ENCODE measurements around the gene RCOR2.
"Not testable (repeated sequence)": the region's sequence is repeated elsewhere in the genome, so short reads cannot be mapped to it uniquely, and the experiment has no call there.

Gene RCOR2

GRCh38 chr11:63916837-63917691, at the start of gene RCOR2:
Gene RCOR2, minus strand, starts transcription at chr11:63917164. Its CDS starts 708 bp downstream, at chr11:63916456.
- peak; percentile 84 for DNase-seq

- DNase-seq: no peak
Observed at GRCh38 chr11:63966444-63966843, 49.5 kb upstream of the RCOR2 start.

GRCh38 chr11:63963895-63964294, 46.9 kb upstream of the RCOR2 start:
- not testable (repeated sequence) for DNase-seq

- peak; percentile 54 for DNase-seq
Observed at GRCh38 chr11:63961608-63962412, 44.8 kb upstream of the RCOR2 start.

GRCh38 chr11:63958008-63958407, 41.0 kb upstream of the RCOR2 start:
- no peak for DNase-seq

GRCh38 chr11:63952570-63952969, 35.6 kb upstream of the RCOR2 start:
- no peak for DNase-seq

DNA sequence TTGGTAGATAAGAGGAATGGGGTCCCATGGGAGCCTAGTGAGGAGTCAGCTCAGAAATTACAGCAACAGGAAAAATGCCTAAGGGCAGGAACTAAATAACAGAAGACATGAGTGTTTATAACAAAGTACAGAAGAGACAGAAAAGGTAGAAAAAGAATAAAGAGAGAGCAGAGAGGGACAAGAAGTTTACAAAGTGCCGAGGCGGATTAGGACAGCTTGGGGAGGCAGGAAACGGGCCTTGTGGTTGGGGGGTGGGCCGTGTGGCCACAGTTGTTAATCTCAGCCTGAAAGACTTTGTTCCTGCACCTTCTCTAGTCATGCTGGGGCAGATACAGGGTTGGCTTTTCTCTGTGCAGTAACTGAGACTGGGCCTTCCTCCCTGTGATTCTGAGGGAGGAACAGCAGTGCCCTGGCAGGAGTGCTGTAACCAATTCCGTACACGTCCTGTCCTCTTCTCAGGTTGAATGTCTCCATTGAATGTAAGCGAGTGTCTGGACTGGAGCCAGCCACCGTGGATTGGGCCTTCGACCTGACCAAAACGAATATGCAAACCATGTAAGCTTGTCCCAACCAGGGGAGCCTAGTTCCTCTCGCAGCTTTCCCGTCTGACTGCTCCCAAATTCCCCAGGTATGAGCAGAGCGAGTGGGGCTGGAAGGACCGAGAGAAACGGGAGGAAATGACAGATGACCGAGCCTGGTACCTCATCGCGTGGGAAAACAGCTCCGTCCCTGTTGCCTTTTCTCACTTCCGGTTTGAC, 35.0 kb upstream of the RCOR2 start:
- DNase-seq: no peak

GRCh38 chr11:63945477-63946163, 28.7 kb upstream of the RCOR2 start:
- DNase-seq: peak; percentile 69

DNA sequence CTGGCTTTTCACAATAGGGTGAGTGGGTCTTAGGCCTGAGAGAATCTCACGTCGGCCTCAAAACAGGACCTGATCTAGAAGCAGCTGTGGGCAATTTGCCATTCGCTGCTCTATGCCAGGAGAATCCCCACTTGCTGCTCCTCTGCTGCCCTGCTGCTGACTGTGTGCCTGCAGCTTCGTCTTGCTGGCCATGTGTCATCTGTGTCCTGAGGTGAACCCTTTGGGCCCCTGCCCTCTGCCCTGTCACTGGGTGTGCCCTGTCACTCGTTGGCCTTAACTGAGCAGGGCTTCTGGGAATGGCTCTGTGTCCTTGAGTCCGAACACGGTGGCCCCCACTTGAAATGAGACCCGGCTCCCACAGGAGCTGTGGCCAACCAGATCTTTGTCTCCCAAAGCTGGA, 28.0 kb upstream of the RCOR2 start:
- no peak for DNase-seq

- DNase-seq: no peak
Observed at GRCh38 chr11:63942803-63943202, 25.8 kb upstream of the RCOR2 start.

DNA sequence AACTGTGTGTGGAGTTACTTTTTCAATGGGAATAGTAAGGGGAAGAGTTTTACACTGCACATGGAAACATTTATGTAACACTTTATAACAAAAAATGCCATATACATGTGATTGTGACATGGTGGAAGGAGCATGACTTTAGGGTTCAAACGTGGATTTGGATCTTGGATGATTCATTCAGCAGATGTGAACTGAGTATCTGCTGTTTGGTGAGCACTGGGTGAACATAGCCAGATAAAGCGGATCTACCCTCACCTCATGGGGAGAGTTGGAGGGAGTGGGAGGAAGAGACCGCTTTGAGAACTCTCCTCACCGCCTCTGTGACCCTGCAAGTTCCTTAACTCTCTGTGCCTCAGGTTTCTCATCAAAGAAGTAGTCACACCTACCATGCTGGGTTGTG, 24.9 kb upstream of the RCOR2 start:
- DNase-seq: no peak

DNA sequence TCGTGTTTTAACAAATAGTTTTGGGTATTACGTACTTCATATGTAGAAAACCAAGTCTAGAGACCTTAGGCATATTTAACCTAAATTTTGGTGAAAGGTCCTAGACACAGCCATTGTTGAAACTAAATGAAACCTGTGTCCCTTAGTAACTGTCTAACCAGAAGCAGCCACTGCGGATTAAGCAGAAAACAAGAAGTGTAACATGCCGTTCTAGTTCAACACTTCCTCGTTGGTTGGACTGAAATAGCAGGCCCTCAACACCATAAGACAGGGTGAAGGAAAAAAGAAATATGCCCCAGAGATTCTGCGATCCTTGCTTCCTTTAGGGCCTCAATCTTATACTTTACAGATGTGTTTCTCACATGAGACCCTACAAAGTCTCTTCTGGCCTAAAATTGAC, 23.8 kb upstream of the RCOR2 start:
- DNase-seq: no peak

DNA sequence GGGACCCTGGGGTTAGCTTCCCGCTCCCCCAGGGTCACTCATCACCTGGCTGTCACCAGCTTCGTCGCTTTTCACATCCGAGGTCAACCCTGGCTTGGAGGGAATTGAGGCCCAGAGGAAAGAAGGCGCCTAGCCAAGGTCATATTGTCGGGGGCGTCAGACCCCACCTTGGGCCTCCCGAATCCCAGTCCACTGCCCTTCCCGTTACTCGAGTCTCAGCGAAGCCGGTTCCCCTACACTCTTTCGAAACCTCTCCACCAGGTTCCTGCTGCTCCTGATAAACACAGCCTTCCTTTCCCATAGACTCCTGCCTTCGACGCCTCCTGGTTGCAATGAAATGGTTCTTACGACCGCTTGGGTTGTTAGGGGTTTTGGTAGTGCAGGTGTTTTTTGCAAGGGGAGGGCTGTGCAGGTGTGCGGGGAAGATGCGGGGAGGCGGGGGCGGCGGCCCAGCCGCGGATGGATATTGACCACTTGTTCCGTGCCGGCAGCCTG, 22.5 kb upstream of the RCOR2 start:
- peak; percentile 40 for DNase-seq

DNA sequence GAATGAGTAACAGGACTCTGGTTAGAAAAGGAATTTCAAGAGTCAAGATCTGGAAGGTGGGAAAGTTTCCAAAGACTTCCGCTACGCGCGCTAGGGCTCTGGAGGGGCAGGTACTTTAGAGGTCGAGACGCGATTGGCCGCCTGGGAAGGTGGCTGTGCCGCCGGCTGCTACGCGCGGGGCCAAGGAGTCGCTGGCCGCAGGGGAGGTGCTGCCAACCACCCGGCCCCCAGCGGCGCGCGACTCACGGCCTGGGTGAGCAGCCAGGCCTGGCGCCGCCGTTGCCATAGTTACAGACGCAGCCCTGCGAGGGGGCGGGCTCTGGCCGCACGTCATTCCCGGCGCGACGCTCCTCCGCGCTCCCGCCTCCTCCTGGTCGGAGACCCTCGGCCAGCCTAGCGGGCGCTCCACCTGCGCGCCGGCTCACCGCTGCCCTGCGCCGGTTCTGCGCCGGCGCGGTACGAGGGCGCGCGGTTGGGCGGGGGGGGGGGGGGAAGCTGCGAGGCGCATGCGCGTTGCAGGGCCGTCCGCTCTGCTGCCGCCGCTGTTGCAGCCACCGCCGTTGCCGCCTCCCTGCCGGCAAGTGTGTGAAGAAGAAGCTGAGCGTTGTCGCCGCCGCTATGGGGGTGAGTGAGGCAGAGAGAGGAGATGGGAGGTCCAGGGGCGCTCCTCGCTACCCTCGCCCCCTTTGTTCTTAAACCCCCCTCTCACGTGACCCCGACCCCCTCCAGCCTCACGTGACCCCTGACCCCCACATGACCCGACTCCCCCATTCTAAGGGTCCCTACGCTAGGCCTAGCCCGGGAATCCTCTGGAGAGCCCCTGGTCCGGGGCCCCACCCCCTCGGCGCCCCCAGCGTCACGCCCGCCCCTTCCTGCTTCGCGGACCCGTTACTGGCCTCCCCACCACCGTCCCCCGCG, 21.8 kb upstream of the RCOR2 start, which contains the start of gene NAA40:
Gene NAA40, plus strand, starts transcription at position 524 of the 918 bp plus-strand sequence. Its CDS starts 95 bp downstream, at position 619.
- DNase-seq: peak; percentile 98

DNA sequence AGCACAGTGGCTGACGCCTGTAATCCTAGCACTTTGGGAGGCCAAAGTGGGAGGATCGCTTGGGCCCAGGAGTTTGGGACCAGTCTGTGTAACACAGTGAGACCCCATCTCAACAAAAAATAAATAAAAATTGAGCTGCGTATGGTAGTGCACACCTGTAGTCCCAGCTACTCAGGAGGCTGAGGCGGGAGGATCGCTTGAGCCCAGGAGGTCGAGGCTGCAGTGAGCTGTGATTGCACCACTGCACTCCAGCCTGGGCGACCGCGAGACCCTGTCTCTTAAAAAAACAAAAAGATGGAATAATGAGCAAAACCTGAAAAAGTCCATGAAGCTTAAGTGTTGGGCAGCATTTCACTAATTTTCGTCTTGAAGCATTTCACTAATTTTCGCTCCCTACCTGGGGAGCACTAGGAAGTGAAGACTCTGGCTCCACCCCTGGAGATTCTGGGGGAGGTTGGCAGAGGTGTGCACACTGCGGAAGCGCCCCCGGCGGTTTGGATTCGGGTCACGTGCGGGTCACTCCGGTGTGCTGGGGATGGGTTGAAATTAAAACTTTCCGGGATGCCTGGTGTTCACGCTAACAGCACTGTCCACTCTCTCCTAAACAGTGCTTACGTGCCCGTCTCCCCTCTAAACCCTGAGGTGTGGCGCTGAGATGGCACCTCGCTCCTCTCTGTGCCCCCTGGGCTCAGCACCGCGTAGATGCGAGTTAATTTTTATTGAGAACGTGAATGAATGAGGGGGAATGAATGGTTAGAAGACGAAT, 20.9 kb upstream of the RCOR2 start:
- peak; percentile 62 for DNase-seq

DNA sequence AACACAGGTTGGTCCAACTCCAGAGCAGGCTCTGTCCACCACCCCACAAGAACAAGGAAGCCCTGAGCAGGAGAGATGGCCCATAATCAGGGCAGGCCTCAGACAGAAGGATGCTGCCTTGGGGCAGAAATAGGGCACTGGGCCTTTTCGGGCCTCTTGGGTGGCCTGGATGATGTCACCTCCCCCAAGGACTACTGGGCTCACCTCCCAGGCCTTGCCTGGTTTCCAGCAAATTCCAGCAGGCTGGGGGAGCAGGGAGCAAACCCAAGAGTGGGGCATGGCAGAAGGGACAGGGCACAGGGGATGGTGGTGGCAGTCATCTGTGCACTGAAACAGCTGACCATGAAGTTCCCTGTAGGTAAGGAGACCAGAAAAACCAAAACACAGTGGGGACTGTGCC, 16.5 kb upstream of the RCOR2 start:
- DNase-seq: no peak

DNA sequence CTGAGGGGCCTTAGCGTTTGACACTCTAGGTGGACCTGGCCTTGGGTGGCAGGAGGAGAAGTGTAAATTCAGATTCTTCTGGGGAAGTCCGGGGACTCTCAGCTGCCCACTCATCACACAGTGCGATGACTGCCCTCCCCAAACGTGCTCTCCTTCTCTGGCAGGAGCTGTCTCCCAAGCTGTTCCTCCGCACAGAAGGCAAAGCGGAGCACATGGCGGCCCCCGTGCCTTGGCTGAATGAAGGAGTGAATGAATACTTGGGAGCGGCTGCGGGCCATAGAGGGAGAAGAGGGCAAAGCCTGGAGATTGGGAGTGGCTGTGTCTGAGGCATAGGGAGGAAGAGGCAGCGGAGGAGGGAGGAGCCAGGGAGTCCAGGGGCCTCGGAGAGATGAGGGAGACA, 14.9 kb upstream of the RCOR2 start:
- no peak for DNase-seq

- no peak for DNase-seq
Observed at GRCh38 chr11:63931045-63931444, 14.1 kb upstream of the RCOR2 start.

DNA sequence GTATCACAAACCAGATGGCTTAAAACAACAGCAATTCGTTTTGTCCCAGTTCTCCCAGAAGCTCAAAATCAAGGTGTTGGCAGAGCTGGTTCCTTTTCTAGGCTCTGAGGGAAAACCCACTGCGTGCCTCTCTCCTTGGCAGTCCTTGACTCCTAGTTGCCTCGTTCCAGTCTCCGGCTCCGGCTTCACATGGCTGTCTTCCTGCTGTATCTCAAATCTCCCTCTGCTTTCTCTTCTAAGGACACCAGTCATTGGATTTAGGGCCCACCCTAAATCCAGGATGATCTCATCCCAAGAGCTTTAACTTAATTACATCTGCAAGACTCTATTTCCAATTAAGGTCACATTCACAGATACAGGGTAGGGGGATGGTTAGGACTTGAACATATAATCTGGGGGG, 12.7 kb upstream of the RCOR2 start:
- no peak for DNase-seq

DNA sequence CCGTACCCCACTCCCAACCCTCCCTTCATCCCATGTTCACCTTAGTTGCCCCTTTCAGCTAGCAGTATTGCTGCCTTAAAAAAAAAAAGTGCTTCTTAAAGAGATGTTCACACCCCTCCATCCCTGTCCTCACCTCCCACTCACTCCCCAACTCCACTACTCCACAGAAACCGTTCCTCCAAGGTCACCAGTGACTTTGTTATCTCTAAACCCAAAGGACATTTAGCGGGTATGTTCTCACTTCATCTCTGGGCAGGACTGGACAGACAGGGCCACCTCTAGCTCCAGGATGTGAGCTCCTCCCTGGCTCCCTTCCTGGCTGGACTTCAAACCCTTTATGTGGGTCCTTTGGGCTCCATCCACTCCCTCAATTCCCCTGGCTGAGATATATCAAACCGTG, 6.4 kb upstream of the RCOR2 start:
- no peak for DNase-seq
